Measurements from ENCODE around the gene PDPR. TPM values are rescaled to one million over a fixed set of nuclear protein-coding genes. Genes with fewer than 3 reads are reported as not detected.
"Not testable (repeated sequence)": the region's sequence is repeated elsewhere in the genome, so short reads cannot be mapped to it uniquely, and the experiment has no call there.

PDPR gene
- total and polyA plus RNA-seq, 2 of the 4 experiments (the other 2 are of a cell fraction), result 12.2 to 19.4 TPM

DNA sequence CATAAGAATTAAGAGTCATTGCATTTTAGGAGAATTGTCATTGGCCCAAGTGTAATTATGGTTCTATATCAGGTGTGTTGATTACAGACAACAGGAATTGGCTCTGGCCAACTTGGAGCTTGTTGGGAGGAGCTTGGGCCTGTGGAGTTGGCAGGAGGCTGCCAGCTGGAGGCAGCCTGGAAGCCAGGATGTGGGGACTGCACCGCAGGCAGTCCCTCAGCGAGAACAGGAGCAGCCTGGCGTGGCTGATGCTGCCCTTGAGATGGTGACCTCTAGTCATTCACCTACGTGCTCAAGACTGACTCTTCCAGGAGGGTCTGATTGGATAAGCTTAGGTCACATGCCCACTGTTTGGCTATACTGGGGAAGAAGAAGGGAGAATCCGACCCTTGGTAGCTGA, 13.6 kb downstream of the PDPR start:
- H3K9me1 ChIP-seq (ENCODE audit: insufficient read depth, low read length); H3K4me1 ChIP-seq (ENCODE audit: control insufficient read depth, insufficient read depth, low read length); DNase-seq; BruUV-seq (replicated peaks); H3K23ac ChIP-seq (ENCODE audit: low read depth, low read length); H2BK120ac ChIP-seq (ENCODE audit: low read depth, low read length); H2AK9ac ChIP-seq (replicated peaks; ENCODE audit: low read depth, low read length, poor library complexity); dilution Hi-C loops (cut with HindIII; ENCODE audit: low sequenced_read_pairs, unreplicated experiment); H2BK20ac ChIP-seq (ENCODE audit: low read depth, low read length); H4K5ac ChIP-seq (ENCODE audit: low read depth, low read length); H2AFZ ChIP-seq (replicated peaks; ENCODE audit: low read length, poor library complexity); H3K27me3 ChIP-seq (ENCODE audit: control insufficient read depth, insufficient read depth, low read length); in situ Hi-C loops (cut with MboI; ENCODE audit: low sequenced_read_pairs); H3K9me3 ChIP-seq (ENCODE audit: control insufficient read depth, insufficient read depth, low read length); intact Hi-C loops (cut with micrococcal nuclease); H3K9ac ChIP-seq (ENCODE audit: low read depth, low read length); H3K18ac ChIP-seq (ENCODE audit: low read depth, low read length); H3K79me1 ChIP-seq (ENCODE audit: low read depth in 1 of 2, low read length in 2 of 2); H4K20me1 ChIP-seq (ENCODE audit: insufficient read depth, low read length); ATAC-seq (ENCODE audit: low read depth); H3K27ac ChIP-seq (ENCODE audit: insufficient read depth, low read length); POLR2A ChIA-PET (ENCODE audit: unreplicated experiment); H2AK5ac ChIP-seq (ENCODE audit: low read depth, low read length); H3K4ac ChIP-seq (ENCODE audit: low read depth, low read length); CTCF ChIA-PET; H4K91ac ChIP-seq (ENCODE audit: insufficient read depth, low read depth, low read length); H2BK15ac ChIP-seq (ENCODE audit: low read depth, low read length); H3K4me2 ChIP-seq (ENCODE audit: low read depth, low read length); H3K56ac ChIP-seq (ENCODE audit: extremely low read depth, insufficient read depth, low read length); H3K14ac ChIP-seq (replicated peaks; ENCODE audit: low read depth, low read length); H2BK5ac ChIP-seq (ENCODE audit: low read depth, low read length, poor library complexity, severe bottlenecking); H3K4me3 ChIP-seq (ENCODE audit: insufficient read depth, low read depth, low read length); H4K8ac ChIP-seq (ENCODE audit: low read depth in 2 of 2, low read length in 2 of 2): not testable (repeated sequence)
- 80% methylated on average over 2 of the region's 5 CpGs; no CpG with 5 or more reads in 1 of the 2 experiments for WGBS, 2 experiments (ENCODE audit: extremely low coverage in 2 of 2, insufficient read length in 1 of 2)
- H3K36me3 ChIP-seq (ENCODE audit: control insufficient read depth, insufficient read depth, low read length), result peaks cover 29% of the 10 kb centered on the region

DNA sequence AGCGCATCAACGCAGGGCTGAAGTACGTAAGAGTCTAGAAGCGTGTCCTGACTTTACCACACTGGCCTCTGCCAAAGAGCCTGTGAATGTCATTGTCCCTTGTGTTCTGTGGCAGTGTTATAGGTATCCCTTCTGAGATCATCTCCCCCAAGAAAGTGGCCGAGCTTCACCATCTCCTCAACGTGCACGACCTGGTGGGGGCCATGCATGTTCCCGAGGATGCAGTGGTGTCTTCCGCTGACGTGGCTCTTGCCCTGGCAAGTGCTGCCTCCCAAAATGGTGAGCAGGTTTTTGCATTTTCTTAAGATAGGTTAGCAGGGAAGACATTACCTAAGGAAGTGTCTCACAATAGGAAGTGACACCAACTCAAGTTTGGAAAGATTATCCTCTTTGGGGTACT, 14.7 kb downstream of the PDPR start:
- intact Hi-C loops (cut with micrococcal nuclease); H3K9me1 ChIP-seq (ENCODE audit: insufficient read depth, low read length); H4K8ac ChIP-seq (ENCODE audit: low read depth in 2 of 2, low read length in 2 of 2); dilution Hi-C loops (cut with HindIII; ENCODE audit: low sequenced_read_pairs, unreplicated experiment); H2BK5ac ChIP-seq (ENCODE audit: low read depth, low read length, poor library complexity, severe bottlenecking); H2BK20ac ChIP-seq (ENCODE audit: low read depth, low read length); BruUV-seq (replicated peaks); H2BK15ac ChIP-seq (ENCODE audit: low read depth, low read length); H3K27ac ChIP-seq (ENCODE audit: insufficient read depth, low read length); H3K27me3 ChIP-seq (ENCODE audit: control insufficient read depth, insufficient read depth, low read length); ATAC-seq (ENCODE audit: low read depth); H3K18ac ChIP-seq (ENCODE audit: low read depth, low read length); H3K14ac ChIP-seq (replicated peaks; ENCODE audit: low read depth, low read length); H4K20me1 ChIP-seq (ENCODE audit: insufficient read depth, low read length); H2AFZ ChIP-seq (replicated peaks; ENCODE audit: low read length, poor library complexity); H2BK120ac ChIP-seq (ENCODE audit: low read depth, low read length); CTCF ChIA-PET; H3K56ac ChIP-seq (ENCODE audit: extremely low read depth, insufficient read depth, low read length); in situ Hi-C loops (cut with MboI; ENCODE audit: low sequenced_read_pairs); H2AK5ac ChIP-seq (ENCODE audit: low read depth, low read length); H4K91ac ChIP-seq (ENCODE audit: insufficient read depth, low read depth, low read length); H2AK9ac ChIP-seq (replicated peaks; ENCODE audit: low read depth, low read length, poor library complexity); H3K79me1 ChIP-seq (ENCODE audit: low read depth in 1 of 2, low read length in 2 of 2); H3K4me2 ChIP-seq (ENCODE audit: low read depth, low read length); H3K4me1 ChIP-seq (ENCODE audit: control insufficient read depth, insufficient read depth, low read length); H3K4me3 ChIP-seq (ENCODE audit: insufficient read depth, low read depth, low read length); H3K23ac ChIP-seq (ENCODE audit: low read depth, low read length); DNase-seq; H4K5ac ChIP-seq (ENCODE audit: low read depth, low read length); POLR2A ChIA-PET (ENCODE audit: unreplicated experiment); H3K9me3 ChIP-seq (ENCODE audit: control insufficient read depth, insufficient read depth, low read length); H3K4ac ChIP-seq (ENCODE audit: low read depth, low read length); H3K9ac ChIP-seq (ENCODE audit: low read depth, low read length): not testable (repeated sequence)
- WGBS, 2 experiments (ENCODE audit: extremely low coverage in 2 of 2, insufficient read length in 1 of 2), result no CpG with 5 or more reads among the region's 10 CpGs
- H3K36me3 ChIP-seq (ENCODE audit: control insufficient read depth, insufficient read depth, low read length), result peaks cover 26% of the 10 kb centered on the region
